Measurements from ENCODE around the gene RYR2. TPM values are rescaled to one million over a fixed set of nuclear protein-coding genes. Genes with fewer than 3 reads are reported as not detected.

Gene RYR2
- total RNA-seq, 2 donors from 2014 or later = 392 to 756 TPM

GRCh38 chr1:237509748-237510147 is 467.8 kb downstream of the RYR2 start:
- Histone ChIP-seq H3K9me3 (no peaks in the 10 kb centered on the region), H3K27me3 (no peaks in the 10 kb centered on the region), H3K4me3 (no peak overlapping the region), H3K36me3 (peaks cover 40% of the 10 kb centered on the region), H3K4me1 (no peaks in the 10 kb centered on the region), H3K27ac (no peak overlapping the region)
- TF ChIP-seq CTCF (IDR thresholded peaks at IDR 0.05) = no peak
- no peak for DNase-seq (ENCODE audit: low spot score)

GRCh38 chr1:237525102-237525501 is 483.1 kb downstream of the RYR2 start:
- Histone ChIP-seq H3K27me3 (no peaks in the 10 kb centered on the region), H3K27ac (no peak overlapping the region), H3K4me3 (no peak overlapping the region), H3K4me1 (peaks cover 0 to 16% of the 10 kb centered on the region in 2 donors), H3K9me3 (no peaks in the 10 kb centered on the region), H3K36me3 (peaks cover 18% of the 10 kb centered on the region)
- DNase-seq (ENCODE audit: low spot score) = no peak
- TF ChIP-seq CTCF (IDR thresholded peaks at IDR 0.05) = no peak

- H3K4me3 ChIP-seq = no peak overlapping the region
- H3K4me1 ChIP-seq = no peaks in the 10 kb centered on the region
- no peak for DNase-seq (ENCODE audit: low spot score)
- H3K36me3 ChIP-seq = peaks cover 24% of the 10 kb centered on the region
- no peak for TF ChIP-seq CTCF (IDR thresholded peaks at IDR 0.05)
- H3K27ac ChIP-seq = no peak overlapping the region
- no peaks in the 10 kb centered on the region for H3K9me3 ChIP-seq
- H3K27me3 ChIP-seq = no peaks in the 10 kb centered on the region
Observed at GRCh38 chr1:237527761-237528160, 485.8 kb downstream of the RYR2 start.

- Histone ChIP-seq H3K4me1 (no peaks in the 10 kb centered on the region), H3K4me3 (no peak overlapping the region), H3K36me3 (peaks cover 24% of the 10 kb centered on the region), H3K27me3 (no peaks in the 10 kb centered on the region), H3K9me3 (no peaks in the 10 kb centered on the region), H3K27ac (no peak overlapping the region)
- no peak for TF ChIP-seq CTCF (IDR thresholded peaks at IDR 0.05)
- no peak for DNase-seq (ENCODE audit: low spot score)
Observed at GRCh38 chr1:237528545-237528944, 486.6 kb downstream of the RYR2 start.

GRCh38 chr1:237539055-237539454 is 497.1 kb downstream of the RYR2 start:
- Histone ChIP-seq H3K27ac (no peak overlapping the region), H3K4me1 (peaks cover 0 to 8% of the 10 kb centered on the region in 2 donors), H3K36me3 (no peaks in the 10 kb centered on the region), H3K9me3 (no peaks in the 10 kb centered on the region), H3K4me3 (no peak overlapping the region), H3K27me3 (no peaks in the 10 kb centered on the region)
- no peak for DNase-seq (ENCODE audit: low spot score)
- TF ChIP-seq CTCF (IDR thresholded peaks at IDR 0.05) = no peak
